HPDE6-E6E7 (cell line): ENCODE results near the gene SLC2A2.
"Not testable (repeated sequence)": the region's sequence is repeated elsewhere in the genome, so short reads cannot be mapped to it uniquely, and the experiment has no call there.

Source experiments
- DNase-seq: peaks from one replicate; pipeline ENCODE4 v3.0.0; 2011; ENCODE audit warnings: missing footprints; ENCODE audit errors: extremely low spot score

SLC2A2 gene

GRCh38 chr3:170988378-170988777 lies 38.1 kb downstream of the SLC2A2 start:
- DNase-seq: no peak

- DNase-seq: no peak
Observed at GRCh38 chr3:170985304-170985703, 41.2 kb downstream of the SLC2A2 start.

GRCh38 chr3:170982733-170983132 lies 43.8 kb downstream of the SLC2A2 start:
- no peak for DNase-seq

- DNase-seq: no peak
Observed at GRCh38 chr3:170980399-170980798, 46.1 kb downstream of the SLC2A2 start.

- no peak for DNase-seq
Observed at GRCh38 chr3:170977949-170978745, 48.4 kb downstream of the SLC2A2 start.

- no peak for DNase-seq
Observed at GRCh38 chr3:170976190-170976519, 50.4 kb downstream of the SLC2A2 start.

GRCh38 chr3:170975283-170976189 lies 51.0 kb downstream of the SLC2A2 start:
- no peak for DNase-seq

GRCh38 chr3:170974872-170975271 lies 51.6 kb downstream of the SLC2A2 start:
- DNase-seq: no peak

- DNase-seq: not testable (repeated sequence)
Observed at GRCh38 chr3:170972917-170973316, 53.6 kb downstream of the SLC2A2 start.

- no peak for DNase-seq
Observed at GRCh38 chr3:170967126-170967525, 59.4 kb downstream of the SLC2A2 start.

- no peak for DNase-seq
Observed at GRCh38 chr3:170966495-170966894, 60.0 kb downstream of the SLC2A2 start.

- DNase-seq: no peak
Observed at GRCh38 chr3:170962411-170962810, 64.1 kb downstream of the SLC2A2 start.

- no peak for DNase-seq
Observed at GRCh38 chr3:170961616-170962400, 64.7 kb downstream of the SLC2A2 start.

- DNase-seq: no peak
Observed at GRCh38 chr3:170959457-170959856, 67.1 kb downstream of the SLC2A2 start.

- DNase-seq: no peak
Observed at GRCh38 chr3:170956647-170957046, 69.9 kb downstream of the SLC2A2 start.

- DNase-seq: no peak
Observed at GRCh38 chr3:170953736-170954135, 72.8 kb downstream of the SLC2A2 start.

- no peak for DNase-seq
Observed at GRCh38 chr3:170953229-170953628, 73.3 kb downstream of the SLC2A2 start.

GRCh38 chr3:170949211-170949610 lies 77.3 kb downstream of the SLC2A2 start:
- DNase-seq: no peak

GRCh38 chr3:170947018-170947769 lies 79.3 kb downstream of the SLC2A2 start:
- DNase-seq: no peak
